KG1 (cell line): ENCODE results near the gene TMEM120A.

Experiments
- DNase-seq: peaks from one replicate; lab custom pipeline; 2025; lab: John Stamatoyannopoulos, UW

TMEM120A gene

GRCh38 chr7:75995052-75995471, 667 bp upstream of the TMEM120A start:
- DNase-seq, result no peak

DNA sequence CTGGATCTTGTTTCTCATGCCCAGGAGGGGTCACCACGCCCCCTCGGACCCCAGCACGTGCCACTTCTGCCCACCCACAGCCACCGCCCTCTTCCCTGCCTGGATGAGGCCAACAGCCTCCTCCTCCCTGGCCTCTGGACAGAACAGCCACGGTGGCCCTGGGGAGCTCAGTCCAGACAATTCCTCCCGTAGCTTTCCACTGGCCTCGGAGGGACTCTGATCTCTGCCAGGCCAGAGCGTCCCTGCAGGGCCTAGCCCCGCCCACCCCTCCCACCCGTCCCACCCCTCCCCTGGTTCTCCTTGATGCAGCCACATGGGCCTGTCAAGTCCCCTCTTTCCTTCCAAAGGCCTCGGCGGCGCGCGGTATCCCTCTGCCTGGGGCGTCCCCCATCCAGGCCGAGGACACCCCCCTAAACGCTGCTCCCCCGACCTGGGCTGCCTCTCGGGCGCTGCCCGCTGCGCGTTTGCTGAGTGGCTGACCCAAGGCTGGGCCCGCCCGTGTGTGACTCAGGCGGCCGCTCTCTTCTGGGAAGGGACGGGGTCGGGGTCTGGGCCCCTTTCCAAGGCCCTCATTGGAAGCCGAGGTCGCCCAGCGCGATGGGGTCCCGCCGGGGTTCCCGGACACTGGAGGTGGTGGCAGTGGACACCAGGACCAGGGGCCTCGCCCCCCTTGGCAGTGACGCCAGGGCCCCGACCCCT, 557 bp downstream of the TMEM120A start:
- no peak for DNase-seq

DNA sequence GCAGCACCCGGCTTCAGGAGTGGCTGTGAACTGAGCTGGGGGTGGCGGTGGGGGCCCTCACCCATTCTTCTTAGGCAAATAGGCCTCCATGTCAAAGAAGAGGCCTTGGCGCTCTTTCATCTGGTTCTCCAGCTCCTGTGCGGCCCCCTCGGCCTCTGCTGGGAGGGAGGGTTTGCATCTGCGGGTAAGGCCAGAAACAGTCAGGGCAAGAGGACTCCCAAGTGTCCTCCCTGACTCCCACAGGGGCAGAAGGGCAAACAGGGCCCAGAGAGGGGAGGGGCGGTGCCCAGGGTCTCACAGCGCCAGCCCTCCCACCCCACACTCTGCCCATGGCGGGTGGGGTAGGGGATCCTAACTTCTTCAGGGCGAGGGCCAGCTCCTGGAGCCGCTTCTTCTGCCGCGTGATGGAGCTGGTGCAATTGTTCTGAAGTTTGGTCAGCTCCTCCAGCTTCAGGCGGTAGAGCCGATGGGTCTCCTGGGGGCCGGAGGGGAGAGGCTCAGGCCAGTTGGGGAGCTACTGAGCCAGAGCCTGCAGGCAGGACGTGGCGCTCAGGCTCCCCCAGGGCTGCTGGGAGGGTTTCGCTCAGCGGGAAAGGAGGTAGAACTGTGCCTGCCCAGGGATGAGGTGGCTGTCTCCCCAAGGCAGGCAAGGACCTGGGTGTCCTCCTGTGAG, 2.2 kb downstream of the TMEM120A start:
- no peak for DNase-seq

- no peak for DNase-seq
Observed at GRCh38 chr7:75991531-75992082, 2.8 kb downstream of the TMEM120A start.

GRCh38 chr7:75989500-75990388, 4.7 kb downstream of the TMEM120A start:
- DNase-seq, result no peak

- no peak for DNase-seq
Observed at GRCh38 chr7:75988568-75989499, 5.6 kb downstream of the TMEM120A start.

DNA sequence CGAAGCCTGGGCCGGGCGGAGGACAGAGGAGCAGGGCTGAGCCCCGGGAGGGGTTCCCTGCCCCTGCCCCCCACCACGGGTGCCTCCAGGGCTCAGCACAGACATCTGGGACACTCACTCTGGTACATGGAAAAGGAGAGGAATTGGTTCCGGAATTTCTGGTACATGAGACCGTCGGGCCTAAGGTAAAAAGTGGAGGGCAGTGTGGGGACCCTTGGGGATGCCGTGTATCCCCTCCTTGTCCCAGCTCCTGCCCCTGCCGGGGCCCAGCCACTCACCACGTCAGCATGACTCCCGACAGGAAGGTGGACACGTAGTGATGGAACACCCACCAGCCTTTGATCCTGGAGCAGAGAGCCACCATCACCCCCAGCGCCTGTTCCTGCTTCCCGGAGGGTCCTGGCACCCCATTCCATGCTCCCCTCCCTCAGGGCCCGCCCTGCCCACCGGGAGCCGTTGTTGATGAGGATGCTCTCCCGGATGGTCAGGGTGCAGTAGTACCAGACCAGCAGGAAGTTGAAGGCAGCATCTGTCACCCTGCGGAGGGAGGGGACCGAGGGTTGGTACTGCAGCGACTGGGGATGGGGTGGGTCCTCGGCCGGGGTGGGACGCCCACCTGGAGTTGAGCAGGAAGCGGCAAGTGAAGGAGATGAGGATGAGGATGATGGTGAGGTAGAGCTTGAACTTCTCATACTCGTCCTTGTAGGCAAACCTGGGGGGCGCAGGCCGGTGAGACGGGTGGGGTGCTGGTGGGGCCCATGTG, 6.4 kb downstream of the TMEM120A start:
- no peak for DNase-seq

- DNase-seq, result no peak
Observed at GRCh38 chr7:75987026-75987804, 7.2 kb downstream of the TMEM120A start.

- DNase-seq, result no peak
Observed at GRCh38 chr7:75986147-75986781, 8.1 kb downstream of the TMEM120A start.

DNA sequence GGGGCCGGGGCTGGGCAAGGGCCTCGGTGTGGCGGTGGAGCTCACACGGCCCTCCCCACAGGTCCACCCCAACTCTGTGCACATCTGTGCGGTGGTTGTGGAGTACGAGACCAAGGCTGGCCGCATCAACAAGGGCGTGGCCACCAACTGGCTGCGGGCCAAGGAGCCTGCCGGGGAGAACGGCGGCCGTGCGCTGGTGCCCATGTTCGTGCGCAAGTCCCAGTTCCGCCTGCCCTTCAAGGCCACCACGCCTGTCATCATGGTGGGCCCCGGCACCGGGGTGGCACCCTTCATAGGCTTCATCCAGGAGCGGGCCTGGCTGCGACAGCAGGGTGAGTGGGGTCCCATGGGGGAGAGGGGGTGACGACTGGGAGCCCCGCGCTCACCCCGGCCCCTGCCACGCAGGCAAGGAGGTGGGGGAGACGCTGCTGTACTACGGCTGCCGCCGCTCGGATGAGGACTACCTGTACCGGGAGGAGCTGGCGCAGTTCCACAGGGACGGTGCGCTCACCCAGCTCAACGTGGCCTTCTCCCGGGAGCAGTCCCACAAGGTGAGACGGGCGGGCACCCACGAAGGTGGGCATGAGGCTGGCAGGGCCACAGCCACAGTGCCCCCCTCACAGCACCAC, 8.8 kb downstream of the TMEM120A start:
- DNase-seq, result no peak

DNA sequence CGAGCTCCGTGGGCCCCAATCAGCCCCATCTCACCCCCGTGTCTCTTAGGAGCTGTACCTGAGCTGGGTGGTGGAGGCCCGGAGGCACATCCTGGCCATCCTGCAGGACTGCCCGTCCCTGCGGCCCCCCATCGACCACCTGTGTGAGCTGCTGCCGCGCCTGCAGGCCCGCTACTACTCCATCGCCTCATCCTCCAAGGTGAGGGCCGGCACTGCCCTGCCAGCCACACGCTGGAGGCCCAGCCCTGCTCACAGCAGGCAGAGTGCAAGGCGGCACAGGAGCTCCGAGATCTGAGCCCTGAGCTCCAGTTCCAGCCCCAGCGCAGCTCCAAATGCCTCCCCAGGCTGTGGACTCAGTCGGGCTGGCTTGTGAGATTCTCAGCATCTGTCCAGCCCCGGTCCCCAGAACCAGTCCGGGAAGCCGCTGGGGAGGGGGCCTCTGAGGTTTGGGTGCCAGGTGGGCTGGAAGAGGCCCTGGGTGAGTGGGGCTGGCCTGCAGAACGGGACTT, 9.3 kb downstream of the TMEM120A start:
- DNase-seq, result no peak

- no peak for DNase-seq
Observed at GRCh38 chr7:75984130-75985008, 10.0 kb downstream of the TMEM120A start.

- no peak for DNase-seq
Observed at GRCh38 chr7:75983471-75984129, 10.8 kb downstream of the TMEM120A start.

- DNase-seq, result no peak
Observed at GRCh38 chr7:75982306-75983064, 11.9 kb downstream of the TMEM120A start.

DNA sequence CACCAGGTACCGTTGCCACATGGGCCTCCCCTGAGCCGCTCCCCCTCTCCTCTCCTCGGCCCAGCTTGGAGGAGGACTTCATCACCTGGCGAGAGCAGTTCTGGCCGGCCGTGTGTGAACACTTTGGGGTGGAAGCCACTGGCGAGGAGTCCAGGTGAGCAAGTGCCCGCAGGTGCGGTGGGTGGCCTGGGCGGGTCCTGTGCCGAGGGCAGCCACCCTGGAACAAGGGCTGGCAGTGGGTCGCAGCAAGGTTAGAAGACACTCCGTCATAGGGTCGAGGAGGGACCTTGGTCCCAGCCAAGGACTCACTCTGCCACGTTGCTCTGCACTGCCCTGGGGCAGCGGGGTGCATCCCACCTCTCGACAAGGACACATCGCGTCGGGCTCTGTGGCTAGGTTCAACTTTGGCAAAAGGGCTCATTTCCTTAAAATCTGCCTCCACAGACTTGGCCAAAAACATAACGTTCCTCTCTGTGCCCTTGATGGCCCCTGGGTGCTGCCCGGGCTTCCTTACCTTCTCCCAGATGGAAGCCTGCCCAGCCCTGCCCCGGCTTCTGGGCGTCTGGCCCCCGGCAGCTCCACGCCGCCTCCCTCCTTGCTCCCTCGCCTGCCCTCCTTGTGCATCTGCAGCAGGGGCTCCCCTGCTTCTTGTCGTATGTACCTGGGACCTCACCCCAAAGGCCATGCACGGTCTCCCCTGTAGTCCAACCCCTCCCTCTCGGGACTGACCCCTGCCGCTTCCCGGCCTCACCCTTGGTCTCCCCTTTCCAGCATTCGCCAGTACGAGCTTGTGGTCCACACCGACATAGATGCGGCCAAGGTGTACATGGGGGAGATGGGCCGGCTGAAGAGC, 12.7 kb downstream of the TMEM120A start:
- no peak for DNase-seq

DNA sequence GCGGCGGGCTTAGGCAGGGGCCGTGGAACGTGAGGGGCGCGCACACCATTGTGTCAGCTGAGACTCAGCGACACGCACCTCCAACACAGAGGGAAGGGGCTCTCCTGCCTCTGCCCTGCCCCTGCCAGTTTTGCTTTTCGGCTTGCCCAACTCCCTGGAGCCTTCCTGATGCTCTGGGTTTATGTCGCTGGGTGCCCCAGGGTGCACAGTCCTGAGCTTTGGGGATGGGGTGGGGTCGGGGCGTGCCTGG, 13.3 kb downstream of the TMEM120A start:
- DNase-seq, result no peak
